Fibroblast of villous mesenchyme (primary cell): ENCODE measurements around the gene RHD. TPM values are rescaled to one million over a fixed set of nuclear protein-coding genes. Genes with fewer than 3 reads are reported as not detected.
"Not testable (repeated sequence)": the region's sequence is repeated elsewhere in the genome, so short reads cannot be mapped to it uniquely, and the experiment has no call there.

Experiments used
- DNase-seq: peaks from one replicate; pipeline ENCODE4 v3.0.0-alpha.2; 2010; ENCODE audit warnings: low read depth
- H3K4me3 ChIP-seq: 2 replicates; pipeline ENCODE4 v1.5.1; 2011; ENCODE audit warnings: low read depth, mild to moderate bottlenecking, low read length
- total RNA-seq: library from RNA; depleted of rRNA; stranded (reverse); fragments of >200 nt; gene quantifications from 2 replicates; pipeline ENCODE4 v1.2.3, GENCODE V29; 2012
- TF ChIP-seq, protein P1 (sequence below): IDR thresholded peaks from 2 replicates; pipeline ENCODE4 v1.5.1; 2012; ENCODE audit warnings: low read depth, mild to moderate bottlenecking, low read length; ENCODE audit not compliant: insufficient read depth

The RHD gene
- total RNA-seq, 1 donor: not detected

- H3K4me3 ChIP-seq: not testable (repeated sequence)
- DNase-seq: peak; percentile 14
Measured at GRCh38 chr1:25309486-25309885, 37.2 kb downstream of the RHD start.

- DNase-seq, H3K4me3 ChIP-seq: not testable (repeated sequence)
Measured at GRCh38 chr1:25312806-25313470, 40.6 kb downstream of the RHD start.

DNA sequence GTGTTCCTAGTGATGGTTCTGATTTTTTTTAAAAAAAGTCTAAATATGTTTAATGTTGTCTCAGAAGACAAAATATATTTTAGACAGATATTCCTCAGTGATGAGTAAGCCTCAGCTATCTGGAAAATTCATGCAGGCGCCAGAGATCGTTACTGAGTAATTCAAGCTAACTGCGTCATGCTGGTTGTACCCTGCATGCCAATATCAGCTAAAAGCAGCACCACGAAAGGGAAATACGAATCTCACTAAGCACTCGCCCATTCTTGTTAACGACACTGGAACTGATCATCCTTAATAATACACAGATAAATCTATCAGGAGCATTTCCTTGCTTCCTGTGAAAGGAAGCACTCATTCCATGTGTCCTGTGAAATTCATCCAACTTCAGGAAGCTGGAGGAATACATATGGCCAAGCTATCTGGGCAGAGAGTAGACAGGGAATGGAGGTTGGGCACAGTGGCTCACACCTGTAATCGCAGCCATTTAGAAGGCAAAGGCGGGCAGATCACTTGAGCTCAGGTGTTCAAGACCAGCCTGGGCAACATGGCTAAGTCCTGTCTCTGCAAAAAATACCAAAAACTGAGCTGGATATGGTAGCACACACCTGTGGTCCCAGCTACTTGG, 48.1 kb downstream of the RHD start:
- H3K4me3 ChIP-seq: not testable (repeated sequence)
- peak; percentile 87 for DNase-seq

DNA sequence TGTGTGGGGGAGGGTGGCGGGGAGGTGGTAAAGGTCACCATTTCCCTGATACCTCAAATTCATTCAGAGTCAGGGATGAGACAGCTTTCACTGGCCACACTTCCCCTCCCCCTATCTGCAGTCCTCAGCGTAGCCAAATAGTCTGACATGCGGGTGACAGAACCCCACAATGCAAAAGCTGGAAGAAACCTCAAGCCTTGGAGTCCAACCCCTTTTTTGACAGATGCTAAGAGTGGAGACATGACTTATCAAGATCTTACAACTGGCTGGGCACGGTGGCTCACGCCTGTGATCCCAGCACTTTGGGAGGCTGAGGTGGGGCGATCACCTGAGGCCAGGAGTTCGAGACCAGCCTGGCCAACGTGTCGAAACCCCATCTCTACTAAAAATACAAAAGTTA, 49.8 kb downstream of the RHD start:
- not testable (repeated sequence) for DNase-seq, H3K4me3 ChIP-seq

GRCh38 chr1:25324407-25324806, 52.1 kb downstream of the RHD start:
- DNase-seq, H3K4me3 ChIP-seq: not testable (repeated sequence)

GRCh38 chr1:25327864-25328790, 55.8 kb downstream of the RHD start:
- not testable (repeated sequence) for DNase-seq, H3K4me3 ChIP-seq

GRCh38 chr1:25328791-25329185, 56.5 kb downstream of the RHD start:
- DNase-seq, H3K4me3 ChIP-seq: not testable (repeated sequence)

DNA sequence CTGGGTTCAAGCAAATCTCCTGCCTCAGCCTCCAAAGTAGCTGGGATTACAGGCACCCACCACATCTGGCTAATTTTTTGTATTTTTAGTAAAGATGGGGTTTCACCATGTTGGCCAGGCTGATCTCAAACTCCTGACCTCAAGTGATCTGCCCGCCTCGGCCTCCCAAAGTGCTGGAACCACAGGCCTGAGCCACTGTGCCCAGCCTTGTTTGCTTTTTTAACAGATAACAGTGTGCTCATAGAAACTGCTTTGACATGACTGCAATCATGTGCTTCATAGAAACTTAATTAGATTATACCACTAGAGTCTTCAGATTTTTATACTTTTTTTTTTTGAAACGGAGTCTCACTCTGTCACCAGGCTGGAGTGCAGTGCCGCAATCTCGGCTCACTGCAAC, 57.0 kb downstream of the RHD start:
- H3K4me3 ChIP-seq, DNase-seq: not testable (repeated sequence)

GRCh38 chr1:25329950-25330349, 57.6 kb downstream of the RHD start:
- DNase-seq: peak; percentile 70
- not testable (repeated sequence) for H3K4me3 ChIP-seq

DNA sequence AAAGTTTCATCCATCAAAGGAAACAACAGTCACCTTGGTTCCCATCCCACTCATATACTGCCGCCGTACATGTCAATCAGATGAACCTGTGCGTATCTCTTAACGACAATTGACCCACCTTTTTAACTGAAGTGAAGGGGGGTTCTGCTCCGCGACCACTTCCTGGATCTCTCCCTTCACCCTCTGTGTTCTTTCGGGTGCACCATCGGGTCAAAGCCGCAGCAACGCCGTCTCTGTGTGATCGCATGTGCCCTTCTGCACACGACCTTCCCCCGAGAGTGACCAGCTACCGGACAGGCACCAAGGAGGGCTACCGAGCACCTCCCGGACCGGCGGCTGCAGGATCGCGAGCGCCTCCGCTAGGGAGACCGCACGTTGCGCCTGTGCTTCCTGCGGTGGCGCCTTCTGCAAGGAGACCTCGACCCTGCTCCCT, 64.6 kb downstream of the RHD start:
- DNase-seq: not testable (repeated sequence)

DNA sequence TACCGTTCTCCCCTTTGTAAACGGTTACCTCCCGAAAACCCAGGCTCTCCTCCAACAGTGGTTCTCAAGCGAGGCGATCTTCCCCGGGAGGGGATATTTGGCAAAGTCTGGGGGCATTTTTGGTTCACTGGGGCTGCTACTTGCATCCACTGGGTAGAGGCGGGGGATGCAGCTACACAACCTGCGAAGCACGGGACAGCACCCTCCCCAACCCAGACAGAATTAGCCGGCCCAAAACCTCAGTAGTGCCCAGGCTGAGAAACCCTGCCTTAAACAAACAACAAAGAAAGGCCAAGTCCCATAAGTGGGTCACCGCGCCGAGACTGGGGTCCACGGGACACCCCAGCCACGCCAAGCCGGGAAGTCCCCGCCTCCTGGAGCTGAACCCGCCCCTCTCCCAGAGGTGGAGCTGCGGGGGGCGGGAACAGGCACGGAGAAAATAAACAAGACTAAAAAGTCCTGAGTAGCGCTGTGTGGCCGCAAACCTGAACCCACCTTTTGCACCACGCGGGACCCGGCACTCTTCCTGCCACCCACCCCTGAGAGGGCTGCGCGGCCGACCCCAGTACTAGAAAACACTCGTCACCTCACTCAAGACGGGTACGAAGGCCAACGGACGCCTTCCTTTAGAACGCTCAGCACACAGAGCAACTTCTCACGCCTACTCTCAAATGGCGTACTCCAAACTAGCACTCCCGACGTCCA, 65.3 kb downstream of the RHD start:
- H3K4me3 ChIP-seq: peak overlapping the region; percentile 77
- DNase-seq: not testable (repeated sequence)

More for the DNA sequence above, 64.6 kb downstream of the RHD start:
- peak overlapping the region; percentile 76 for H3K4me3 ChIP-seq

DNA sequence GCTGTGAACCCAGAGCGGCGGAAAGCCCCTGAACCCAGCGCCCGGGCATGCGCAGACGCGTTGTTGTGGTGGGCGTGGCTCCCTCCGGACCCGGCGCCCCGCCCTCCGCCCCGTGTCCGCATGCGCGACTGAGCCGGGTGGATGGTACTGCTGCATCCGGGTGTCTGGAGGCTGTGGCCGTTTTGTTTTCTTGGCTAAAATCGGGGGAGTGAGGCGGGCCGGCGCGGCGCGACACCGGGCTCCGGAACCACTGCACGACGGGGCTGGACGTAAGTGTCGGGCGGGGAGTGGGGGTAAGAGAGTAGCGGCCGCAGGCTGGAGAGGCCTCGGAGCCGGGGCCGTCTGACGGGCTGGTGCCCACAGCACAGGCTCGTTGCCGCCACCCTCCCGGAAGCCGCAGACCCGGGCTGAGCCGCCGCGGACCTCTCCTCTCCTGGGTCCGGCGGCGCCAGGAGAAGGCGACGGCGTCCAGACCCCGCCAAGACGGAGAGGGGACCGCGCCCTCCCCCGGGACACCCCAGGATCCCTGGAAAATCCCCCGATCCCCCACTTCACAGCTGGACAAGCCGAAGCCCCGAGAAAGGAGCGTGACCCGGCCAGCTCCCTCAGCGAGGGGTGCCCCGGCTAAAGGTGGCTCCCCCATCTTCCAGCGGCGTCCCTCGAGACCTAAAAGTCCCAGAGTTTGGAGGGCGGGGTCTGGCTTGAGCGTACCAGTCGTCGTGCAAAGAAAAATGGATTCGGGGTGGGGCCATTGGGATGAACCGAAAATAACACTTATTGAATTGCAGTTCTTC, 66.1 kb downstream of the RHD start, which contains the start of gene TMEM50A:
TSS of gene TMEM50A (plus strand) at position 147 of the 794 bp plus-strand sequence. CDS start 2,153 bp downstream, outside the sequence.
- peak within 1 kb of the TSS; percentile 77 for H3K4me3 ChIP-seq
- TF ChIP-seq, protein P1, sequence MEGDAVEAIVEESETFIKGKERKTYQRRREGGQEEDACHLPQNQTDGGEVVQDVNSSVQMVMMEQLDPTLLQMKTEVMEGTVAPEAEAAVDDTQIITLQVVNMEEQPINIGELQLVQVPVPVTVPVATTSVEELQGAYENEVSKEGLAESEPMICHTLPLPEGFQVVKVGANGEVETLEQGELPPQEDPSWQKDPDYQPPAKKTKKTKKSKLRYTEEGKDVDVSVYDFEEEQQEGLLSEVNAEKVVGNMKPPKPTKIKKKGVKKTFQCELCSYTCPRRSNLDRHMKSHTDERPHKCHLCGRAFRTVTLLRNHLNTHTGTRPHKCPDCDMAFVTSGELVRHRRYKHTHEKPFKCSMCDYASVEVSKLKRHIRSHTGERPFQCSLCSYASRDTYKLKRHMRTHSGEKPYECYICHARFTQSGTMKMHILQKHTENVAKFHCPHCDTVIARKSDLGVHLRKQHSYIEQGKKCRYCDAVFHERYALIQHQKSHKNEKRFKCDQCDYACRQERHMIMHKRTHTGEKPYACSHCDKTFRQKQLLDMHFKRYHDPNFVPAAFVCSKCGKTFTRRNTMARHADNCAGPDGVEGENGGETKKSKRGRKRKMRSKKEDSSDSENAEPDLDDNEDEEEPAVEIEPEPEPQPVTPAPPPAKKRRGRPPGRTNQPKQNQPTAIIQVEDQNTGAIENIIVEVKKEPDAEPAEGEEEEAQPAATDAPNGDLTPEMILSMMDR: no peak
- peak; percentile 86 for DNase-seq
